ENCODE results near the gene PKP2. TPM values are rescaled to one million over a fixed set of nuclear protein-coding genes. Genes with fewer than 3 reads are reported as not detected.
A peak's percentile ranks its signal among the peaks of the same experiment; 100 is the strongest.

Gene PKP2
- total and polyA plus RNA-seq, 2 of the 8 experiments (the other 6 are each of a cell fraction or from before 2014, with no cell fraction given) = 9.6 to 44.8 TPM

DNA sequence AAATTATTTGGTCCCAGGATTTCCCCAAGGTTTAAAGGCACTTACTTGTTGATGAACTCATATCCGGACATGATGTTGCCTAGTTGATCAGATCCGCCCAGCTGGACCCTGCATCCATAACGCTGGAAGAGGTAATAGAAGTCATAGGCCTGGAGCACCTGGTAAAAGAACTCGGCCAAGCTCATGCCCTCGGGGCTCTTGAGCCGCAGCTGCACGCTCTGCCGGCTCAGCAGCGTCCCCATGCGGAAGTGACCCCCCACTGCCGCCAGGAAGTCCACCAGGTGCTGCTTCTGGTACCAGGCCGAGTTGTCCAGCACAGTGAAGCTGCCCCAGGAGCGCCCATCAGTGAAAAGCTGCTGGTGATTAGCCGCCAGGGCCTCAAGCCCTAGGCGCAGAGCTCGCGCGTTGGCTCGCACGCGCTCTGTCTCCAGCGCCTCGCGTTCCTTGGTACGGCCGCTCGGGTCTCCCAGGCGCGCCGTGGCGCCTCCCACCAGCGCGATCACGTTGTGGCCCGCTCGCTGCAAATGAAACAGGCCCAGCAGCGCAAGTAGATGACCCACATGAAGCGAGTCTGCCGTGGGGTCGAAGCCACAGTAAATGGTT, 141.4 kb downstream of the PKP2 start (continued):
- TF ChIP-seq CTBP2 (IDR thresholded peaks at IDR 0.05; ENCODE audit: borderline replicate concordance, insufficient read depth, insufficient read length, low read length) (no peak), CBX5 (IDR thresholded peaks at IDR 0.05; ENCODE audit: low read depth, low read length) (no peak), HDAC6 (IDR thresholded peaks at IDR 0.05; ENCODE audit: low read depth, low read length) (no peak), RFX5 (IDR thresholded peaks at IDR 0.05; ENCODE audit: borderline replicate concordance, low read depth, low read length) (no peak), BRCA1 (IDR thresholded peaks at IDR 0.05; ENCODE audit: low read depth, low read length) (0 out of 2 replicates have a peak, but pooled peaks have one; percentile 1), SP2 (IDR thresholded peaks at IDR 0.05; ENCODE audit: low read length) (no peak), SIN3A (conservative IDR thresholded peaks at IDR 0.05 in 1 of 2, IDR thresholded peaks at IDR 0.05 in 1 of 2; ENCODE audit: low read depth in 1 of 2, low read length in 2 of 2) (peak; percentile 79; a peak in 3 of 4 replicates), NRF1 (IDR thresholded peaks at IDR 0.05; ENCODE audit: low read depth, low read length) (no peak), CBX8 (IDR thresholded peaks at IDR 0.05; ENCODE audit: borderline replicate concordance, low read depth, low read length) (no peak), TAF7 (optimal IDR thresholded peaks at IDR 0.05; ENCODE audit: borderline replicate concordance, low read depth, low read length) (no peak), YY1 (IDR thresholded peaks at IDR 0.05; ENCODE audit: low read depth, low read length) (peak; percentile 45; the same call in 1 of the 2 replicates), CREB1 (IDR thresholded peaks at IDR 0.05) (peak; percentile 39; the same call in 1 of the 2 replicates), TBP (IDR thresholded peaks at IDR 0.05; ENCODE audit: low read depth, low read length) (peak; percentile 47; the same call in 1 of the 2 replicates), BACH1 (IDR thresholded peaks at IDR 0.05; ENCODE audit: low read length) (no peak)
- TF ChIP-seq, protein P1, sequence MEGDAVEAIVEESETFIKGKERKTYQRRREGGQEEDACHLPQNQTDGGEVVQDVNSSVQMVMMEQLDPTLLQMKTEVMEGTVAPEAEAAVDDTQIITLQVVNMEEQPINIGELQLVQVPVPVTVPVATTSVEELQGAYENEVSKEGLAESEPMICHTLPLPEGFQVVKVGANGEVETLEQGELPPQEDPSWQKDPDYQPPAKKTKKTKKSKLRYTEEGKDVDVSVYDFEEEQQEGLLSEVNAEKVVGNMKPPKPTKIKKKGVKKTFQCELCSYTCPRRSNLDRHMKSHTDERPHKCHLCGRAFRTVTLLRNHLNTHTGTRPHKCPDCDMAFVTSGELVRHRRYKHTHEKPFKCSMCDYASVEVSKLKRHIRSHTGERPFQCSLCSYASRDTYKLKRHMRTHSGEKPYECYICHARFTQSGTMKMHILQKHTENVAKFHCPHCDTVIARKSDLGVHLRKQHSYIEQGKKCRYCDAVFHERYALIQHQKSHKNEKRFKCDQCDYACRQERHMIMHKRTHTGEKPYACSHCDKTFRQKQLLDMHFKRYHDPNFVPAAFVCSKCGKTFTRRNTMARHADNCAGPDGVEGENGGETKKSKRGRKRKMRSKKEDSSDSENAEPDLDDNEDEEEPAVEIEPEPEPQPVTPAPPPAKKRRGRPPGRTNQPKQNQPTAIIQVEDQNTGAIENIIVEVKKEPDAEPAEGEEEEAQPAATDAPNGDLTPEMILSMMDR (IDR thresholded peaks at IDR 0.05; ENCODE audit: control extremely low read depth in 1 of 3, insufficient read depth in 1 of 3, low read depth in 1 of 3, low read length in 3 of 3) = peak; percentile 84 to 96 (median 90)
- TF ChIP-seq, protein P2, sequence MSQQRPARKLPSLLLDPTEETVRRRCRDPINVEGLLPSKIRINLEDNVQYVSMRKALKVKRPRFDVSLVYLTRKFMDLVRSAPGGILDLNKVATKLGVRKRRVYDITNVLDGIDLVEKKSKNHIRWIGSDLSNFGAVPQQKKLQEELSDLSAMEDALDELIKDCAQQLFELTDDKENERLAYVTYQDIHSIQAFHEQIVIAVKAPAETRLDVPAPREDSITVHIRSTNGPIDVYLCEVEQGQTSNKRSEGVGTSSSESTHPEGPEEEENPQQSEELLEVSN (IDR thresholded peaks at IDR 0.05) = 0 out of 2 replicates have a peak, but pooled peaks have one; percentile 37
- TF ChIP-seq, protein P3, sequence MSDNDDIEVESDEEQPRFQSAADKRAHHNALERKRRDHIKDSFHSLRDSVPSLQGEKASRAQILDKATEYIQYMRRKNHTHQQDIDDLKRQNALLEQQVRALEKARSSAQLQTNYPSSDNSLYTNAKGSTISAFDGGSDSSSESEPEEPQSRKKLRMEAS (IDR thresholded peaks at IDR 0.05) = peak; percentile 82
